ENCODE data around the gene GGTLC2.
"Not testable (repeated sequence)": the region's sequence is repeated elsewhere in the genome, so short reads cannot be mapped to it uniquely, and the experiment has no call there.

The GGTLC2 gene

DNA sequence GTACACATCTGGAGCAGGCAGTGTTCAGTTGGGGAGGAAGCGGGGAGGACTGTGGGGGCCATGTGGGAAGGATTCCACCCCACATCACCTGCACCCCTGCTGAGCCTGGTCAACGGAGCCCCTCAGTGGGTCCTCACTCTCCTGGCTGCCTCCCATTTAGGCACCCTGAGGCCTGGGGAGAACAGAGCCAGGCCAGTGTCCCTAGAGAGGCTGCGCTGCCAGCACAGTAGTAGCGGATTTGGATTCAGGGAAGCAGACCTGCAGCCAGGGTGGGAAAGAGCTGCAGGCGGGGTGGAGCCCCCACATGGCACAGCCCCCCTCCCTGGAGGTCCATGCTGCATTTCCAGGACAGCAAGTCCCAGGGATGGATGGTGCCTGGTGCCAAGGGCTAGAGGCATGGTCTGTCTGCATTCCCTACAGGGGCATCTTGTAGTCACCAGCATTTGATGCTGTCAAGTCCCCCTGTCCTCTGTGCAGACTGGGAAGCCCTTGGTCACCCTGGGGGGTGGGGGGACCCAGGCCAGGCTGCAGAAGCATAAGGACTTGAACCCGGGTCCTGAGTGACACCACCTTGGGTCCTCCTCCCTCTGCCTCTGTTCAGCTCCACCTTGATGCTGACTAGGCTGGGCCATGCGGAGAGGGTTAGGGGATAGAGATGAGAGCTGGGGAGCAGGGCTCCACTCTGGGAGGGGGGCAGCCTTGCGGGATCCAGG, 6.5 kb downstream of the GGTLC2 start:
- not testable (repeated sequence) for H3K9ac ChIP-seq (ENCODE audit: low read depth, low read length); H3K4me1 ChIP-seq (ENCODE audit: insufficient read depth, low read length); H3K9me3 ChIP-seq (ENCODE audit: control insufficient read depth, insufficient read depth, low read length); H3K36me3 ChIP-seq (ENCODE audit: insufficient read depth, low read length)

DNA sequence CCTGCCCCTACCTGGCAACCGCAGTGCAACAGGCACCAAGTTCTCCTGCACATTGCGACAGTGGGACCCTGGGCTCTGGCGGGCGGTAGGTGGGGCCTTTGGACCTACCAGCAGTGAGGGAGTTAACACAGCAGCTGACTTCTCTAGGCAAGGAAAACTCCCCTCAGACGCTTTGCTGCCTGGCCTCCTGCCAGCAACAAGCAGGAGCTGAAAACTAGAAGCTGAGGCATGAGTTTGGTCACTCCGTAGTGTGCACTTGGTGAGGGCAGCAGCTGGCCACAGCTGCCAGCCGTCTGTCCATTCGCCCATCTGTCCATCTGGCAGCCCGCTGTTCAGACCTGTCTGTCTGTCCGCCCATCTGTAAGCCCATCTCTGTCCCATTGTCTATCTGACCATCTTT, 7.2 kb downstream of the GGTLC2 start:
- H3K9ac ChIP-seq (ENCODE audit: low read depth, low read length); H3K9me3 ChIP-seq (ENCODE audit: control insufficient read depth, insufficient read depth, low read length); H3K4me1 ChIP-seq (ENCODE audit: insufficient read depth, low read length); H3K36me3 ChIP-seq (ENCODE audit: insufficient read depth, low read length): not testable (repeated sequence)

DNA sequence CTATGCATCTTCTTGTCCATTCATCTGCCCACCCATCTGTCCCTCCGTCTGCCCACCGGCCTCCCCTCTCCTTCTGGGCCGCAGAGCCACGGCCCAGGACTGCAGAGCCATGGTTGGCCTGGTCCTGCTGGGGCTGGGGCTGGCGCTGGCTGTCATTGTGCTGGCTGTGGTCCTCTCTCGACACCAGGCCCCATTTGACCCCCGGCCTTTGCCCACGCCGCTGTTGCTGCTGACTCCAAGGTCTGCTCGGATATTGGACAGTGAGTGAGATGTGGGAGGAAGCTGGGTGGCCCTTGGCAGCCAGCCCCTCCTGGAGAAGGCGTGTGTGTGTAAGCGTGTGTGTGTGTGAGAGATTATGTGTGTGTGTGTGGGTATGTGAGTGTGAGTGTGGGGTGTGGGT, 7.7 kb downstream of the GGTLC2 start:
- H3K36me3 ChIP-seq (ENCODE audit: insufficient read depth, low read length); H3K4me1 ChIP-seq (ENCODE audit: insufficient read depth, low read length); H3K9ac ChIP-seq (ENCODE audit: low read depth, low read length); H3K9me3 ChIP-seq (ENCODE audit: control insufficient read depth, insufficient read depth, low read length): not testable (repeated sequence)

DNA sequence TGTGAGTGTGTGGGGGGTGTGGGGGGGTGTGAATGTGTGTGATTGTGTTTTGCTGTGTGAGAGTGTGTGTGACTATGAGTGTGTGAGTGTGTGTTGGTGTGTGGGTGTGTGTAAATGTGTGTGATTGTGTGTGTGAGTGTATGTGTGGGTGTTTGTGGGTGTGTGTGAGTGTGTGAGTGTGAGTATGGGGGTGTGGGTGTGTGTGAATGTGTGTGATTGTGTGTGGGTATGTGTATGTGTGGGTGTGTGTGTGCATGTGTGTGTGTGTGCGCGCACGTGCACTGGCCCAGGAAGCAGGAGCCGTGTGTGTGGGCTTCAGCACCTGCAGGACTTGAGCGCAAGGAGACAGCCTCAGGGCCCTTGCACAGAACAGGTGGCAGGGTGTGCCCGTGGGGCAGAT, 8.2 kb downstream of the GGTLC2 start:
- H3K9me3 ChIP-seq (ENCODE audit: control insufficient read depth, insufficient read depth, low read length); H3K36me3 ChIP-seq (ENCODE audit: insufficient read depth, low read length); H3K4me1 ChIP-seq (ENCODE audit: insufficient read depth, low read length); H3K9ac ChIP-seq (ENCODE audit: low read depth, low read length): not testable (repeated sequence)

DNA sequence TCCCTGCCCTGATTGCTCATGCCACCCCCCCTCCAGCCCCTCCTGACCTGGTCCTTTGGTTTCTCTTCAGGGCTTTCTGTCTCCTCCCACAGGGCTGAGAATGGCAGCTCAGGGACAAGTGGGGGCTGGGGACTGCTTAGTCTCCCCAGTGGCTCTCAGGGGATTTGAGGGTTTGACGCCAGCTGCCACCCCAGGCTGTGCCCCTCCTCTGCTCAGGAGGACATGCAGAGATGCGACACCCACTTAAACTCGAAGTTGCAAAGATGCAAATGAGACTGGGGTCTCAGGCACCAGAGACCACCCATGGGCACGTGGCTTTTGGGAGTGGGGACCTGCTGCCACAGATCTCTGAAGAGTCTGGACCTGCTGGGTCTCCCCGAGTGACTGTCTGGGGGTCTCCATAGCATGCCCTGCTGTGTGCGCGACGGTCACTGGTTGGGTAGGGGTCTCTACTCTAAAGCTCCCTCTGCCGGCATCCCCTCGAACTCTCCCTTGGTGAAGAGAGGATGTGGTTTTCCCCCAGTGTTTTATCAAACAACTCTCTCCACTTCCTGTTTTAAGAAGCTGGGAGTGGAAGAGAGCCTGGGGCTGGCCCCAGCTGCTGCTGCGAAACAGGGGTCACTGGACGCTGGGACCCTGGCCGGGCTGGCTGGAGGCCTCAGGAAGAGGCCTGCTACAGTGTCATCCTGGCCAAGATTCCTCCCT, 9.4 kb downstream of the GGTLC2 start:
- H3K9ac ChIP-seq (ENCODE audit: low read depth, low read length); H3K4me1 ChIP-seq (ENCODE audit: insufficient read depth, low read length): not testable (repeated sequence)

DNA sequence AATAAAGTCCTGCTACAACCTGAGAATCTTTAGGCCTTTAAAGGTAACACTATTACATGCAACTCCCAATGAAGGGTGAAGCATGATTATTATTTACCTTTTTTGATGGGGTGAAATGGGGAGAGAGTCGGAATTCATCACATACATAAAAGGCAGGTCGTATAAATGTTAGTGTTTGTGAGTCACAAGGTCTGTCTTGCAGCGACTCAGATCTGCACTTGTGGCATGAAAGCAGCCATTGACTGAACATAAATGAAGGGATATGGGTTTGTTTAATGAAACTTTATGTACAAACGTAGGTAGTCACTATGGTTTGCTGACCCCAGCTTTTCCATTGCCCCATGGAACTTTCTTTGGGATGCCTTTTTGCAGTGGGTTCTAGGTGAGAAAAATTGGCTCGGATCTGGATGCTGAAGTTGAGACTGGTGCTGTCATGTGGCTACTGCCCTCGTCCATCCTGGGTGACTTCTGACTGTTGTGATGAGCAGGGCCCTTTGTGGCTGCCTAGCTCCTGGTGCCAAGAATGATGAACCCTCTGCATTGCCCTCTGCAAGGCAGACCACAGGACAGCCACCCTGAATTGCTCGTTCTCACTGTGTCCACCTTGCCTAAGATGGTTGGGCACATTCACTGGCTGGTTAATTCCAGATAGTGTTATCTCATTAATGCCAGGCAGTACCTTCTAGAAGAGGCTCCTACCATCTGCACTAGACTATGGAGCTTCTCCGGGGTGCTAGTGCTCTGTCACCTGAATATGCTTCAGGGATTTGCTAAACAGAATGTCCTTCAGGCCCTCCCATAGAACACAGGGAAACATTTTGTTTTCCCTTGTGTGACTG, 11.3 kb downstream of the GGTLC2 start:
- Histone ChIP-seq H3K9me3 (ENCODE audit: control insufficient read depth, insufficient read depth, low read length) (no peaks in the 10 kb centered on the region), H3K4me1 (ENCODE audit: insufficient read depth, low read length) (no peaks in the 10 kb centered on the region), H3K9ac (ENCODE audit: low read depth, low read length) (no peak overlapping the region), H3K36me3 (ENCODE audit: insufficient read depth, low read length) (no peaks in the 10 kb centered on the region)

More for the DNA sequence above, 9.4 kb downstream of the GGTLC2 start:
- H3K9me3 ChIP-seq (ENCODE audit: control insufficient read depth, insufficient read depth, low read length); H3K36me3 ChIP-seq (ENCODE audit: insufficient read depth, low read length): not testable (repeated sequence)

DNA sequence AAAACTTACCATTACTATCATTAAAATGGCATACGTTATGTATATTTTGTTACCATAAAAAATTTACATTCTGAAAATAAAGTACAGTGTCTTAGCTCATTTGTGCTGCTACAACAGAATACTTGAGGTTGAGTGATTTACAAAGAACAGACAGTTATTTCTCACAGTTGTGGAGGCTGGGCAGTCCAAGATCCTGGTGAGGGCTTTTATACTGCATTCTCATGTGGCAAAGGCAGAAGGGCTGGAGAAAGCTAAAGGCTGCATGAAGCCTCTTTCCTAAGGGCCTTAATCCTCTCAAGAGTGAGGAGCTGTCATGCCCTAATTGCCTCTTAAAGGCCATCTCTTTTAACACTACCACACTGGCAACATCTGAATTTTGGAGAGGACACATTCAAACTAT, 13.3 kb downstream of the GGTLC2 start:
- H3K4me1 ChIP-seq (ENCODE audit: insufficient read depth, low read length): no peaks in the 10 kb centered on the region
- no peaks in the 10 kb centered on the region for H3K36me3 ChIP-seq (ENCODE audit: insufficient read depth, low read length)
- no peak overlapping the region for H3K9ac ChIP-seq (ENCODE audit: low read depth, low read length)
- no peaks in the 10 kb centered on the region for H3K9me3 ChIP-seq (ENCODE audit: control insufficient read depth, insufficient read depth, low read length)

DNA sequence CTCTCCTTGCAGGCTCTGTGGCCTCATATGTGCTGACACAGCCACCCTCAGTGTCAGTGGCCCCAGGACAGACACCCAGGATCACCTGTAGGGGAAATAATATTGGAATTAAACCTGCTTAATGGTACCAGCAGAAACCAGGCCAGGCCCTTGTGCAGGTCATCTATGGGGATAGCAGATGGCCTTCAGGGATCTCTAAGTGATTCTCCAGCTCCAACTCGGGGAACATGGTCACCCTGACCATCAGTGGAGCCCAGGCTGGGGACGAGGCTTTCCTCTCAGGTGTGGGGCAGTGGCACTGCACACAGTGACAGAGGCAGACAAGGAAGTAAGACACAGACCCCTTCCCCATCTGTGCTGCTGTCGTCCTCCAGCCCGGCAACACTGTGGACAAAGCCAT, 16.9 kb downstream of the GGTLC2 start:
- no peaks in the 10 kb centered on the region for H3K4me1 ChIP-seq (ENCODE audit: insufficient read depth, low read length)
- H3K36me3 ChIP-seq (ENCODE audit: insufficient read depth, low read length): no peaks in the 10 kb centered on the region
- H3K9me3 ChIP-seq (ENCODE audit: control insufficient read depth, insufficient read depth, low read length): no peaks in the 10 kb centered on the region
- no peak overlapping the region for H3K9ac ChIP-seq (ENCODE audit: low read depth, low read length)

DNA sequence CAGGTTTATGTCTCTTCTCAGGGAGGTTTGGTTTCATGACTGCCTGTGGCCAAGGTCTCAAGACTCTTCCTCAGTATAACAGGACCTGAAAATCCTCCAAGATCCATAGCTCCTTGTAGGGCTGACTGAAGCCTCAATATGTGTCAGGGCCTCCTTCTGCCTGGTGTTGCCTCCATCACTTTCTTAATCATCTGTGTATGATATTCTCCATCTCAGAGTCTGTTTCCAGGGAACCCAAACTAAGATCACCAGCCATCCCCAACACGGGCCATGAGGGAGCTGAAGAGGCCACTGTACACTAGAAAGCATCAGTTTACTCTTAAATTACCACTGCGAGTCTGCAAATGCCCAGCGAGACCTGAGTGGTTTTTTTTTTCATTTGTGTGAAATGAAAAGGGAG, 17.7 kb downstream of the GGTLC2 start:
- Histone ChIP-seq H3K9ac (ENCODE audit: low read depth, low read length) (no peak overlapping the region), H3K4me1 (ENCODE audit: insufficient read depth, low read length) (no peaks in the 10 kb centered on the region), H3K36me3 (ENCODE audit: insufficient read depth, low read length) (no peaks in the 10 kb centered on the region), H3K9me3 (ENCODE audit: control insufficient read depth, insufficient read depth, low read length) (no peaks in the 10 kb centered on the region)

DNA sequence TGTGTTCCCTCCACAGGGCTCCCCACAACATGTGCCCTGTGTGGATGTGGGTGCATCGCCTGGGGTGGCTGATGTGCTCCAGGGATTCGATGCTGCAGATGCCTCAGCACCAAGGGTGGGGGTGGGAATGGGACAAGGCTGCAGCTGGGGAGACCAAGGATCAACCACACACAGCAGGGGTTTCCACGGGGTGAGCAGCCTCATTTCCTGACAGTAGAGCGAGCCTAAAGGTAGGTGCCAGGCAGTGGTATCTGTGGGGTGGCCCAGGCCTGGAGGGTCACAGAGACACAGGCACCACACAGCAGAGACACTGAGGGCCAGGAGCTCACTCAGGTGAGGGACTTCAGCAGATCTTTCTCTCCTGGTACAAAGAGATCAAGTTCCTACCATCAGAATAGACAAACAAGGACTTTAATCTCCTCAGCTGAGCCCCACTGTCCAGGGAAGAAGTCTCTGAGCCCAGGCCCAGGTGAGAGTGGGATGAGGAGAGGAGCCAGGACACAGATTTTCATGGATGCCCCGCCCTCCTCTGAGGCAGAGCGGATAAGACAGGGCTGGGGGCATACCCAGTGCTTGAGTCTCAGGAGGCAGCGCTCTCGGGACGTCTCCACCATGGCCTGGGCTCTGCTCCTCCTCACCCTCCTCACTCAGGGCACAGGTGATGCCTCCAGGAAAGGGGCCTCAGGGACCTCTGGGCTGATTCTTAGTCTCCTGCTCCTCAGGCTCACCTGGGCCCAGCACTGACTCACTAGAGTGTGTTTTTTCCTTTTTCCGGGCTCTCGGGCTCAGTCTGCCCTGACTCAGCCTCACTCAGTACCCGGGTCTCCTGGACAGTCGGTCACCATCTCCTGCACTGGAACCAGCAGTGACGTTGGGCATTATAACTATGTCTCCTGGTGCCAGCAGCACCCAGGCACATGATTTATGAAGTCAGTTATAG, 19.7 kb downstream of the GGTLC2 start:
- H3K4me1 ChIP-seq (ENCODE audit: insufficient read depth, low read length): no peaks in the 10 kb centered on the region
- H3K9ac ChIP-seq (ENCODE audit: low read depth, low read length): no peak overlapping the region
- no peaks in the 10 kb centered on the region for H3K9me3 ChIP-seq (ENCODE audit: control insufficient read depth, insufficient read depth, low read length)
- H3K36me3 ChIP-seq (ENCODE audit: insufficient read depth, low read length): no peaks in the 10 kb centered on the region

DNA sequence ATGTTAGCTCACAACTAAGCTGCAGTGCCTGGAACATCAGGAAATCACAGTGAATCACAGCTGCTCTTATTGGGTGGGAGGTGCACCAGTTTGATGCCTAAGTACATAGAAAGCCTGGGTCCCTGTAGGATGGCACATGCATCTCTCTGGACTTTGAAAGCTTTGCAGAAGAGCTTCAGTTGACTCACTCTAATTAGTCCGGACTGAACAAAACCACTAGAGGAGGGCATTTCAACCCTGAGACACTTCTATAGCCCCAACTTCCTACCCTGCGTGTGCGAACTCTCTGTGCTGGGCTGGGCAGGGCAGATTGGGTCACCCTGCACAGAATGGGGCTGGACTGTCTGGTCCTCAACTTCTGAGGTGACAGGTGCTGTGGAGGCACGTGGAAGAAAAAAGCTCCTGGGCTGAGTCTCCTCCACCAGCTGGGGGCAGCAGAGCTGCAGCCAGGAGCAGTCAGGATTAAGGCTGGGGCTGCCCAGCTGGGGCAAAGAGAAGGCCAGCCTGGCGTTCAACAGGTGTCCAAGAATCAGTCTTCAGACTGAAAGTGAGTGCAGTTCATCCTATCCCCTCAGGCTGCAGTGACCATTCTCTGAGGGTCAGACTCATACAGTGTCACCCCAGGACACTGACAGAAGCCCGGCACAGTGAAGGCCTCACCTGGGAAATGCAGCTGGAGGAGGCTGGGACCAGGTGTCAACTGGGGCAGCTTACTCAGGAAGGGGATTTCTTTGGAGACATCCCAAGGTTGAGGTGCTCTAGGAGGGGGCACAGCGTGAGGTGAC, 22.1 kb downstream of the GGTLC2 start:
- H3K4me1 ChIP-seq (ENCODE audit: insufficient read depth, low read length): no peaks in the 10 kb centered on the region
- H3K9me3 ChIP-seq (ENCODE audit: control insufficient read depth, insufficient read depth, low read length): peaks cover 12% of the 10 kb centered on the region; the same call in 1 of the 2 replicates
- no peak overlapping the region for H3K9ac ChIP-seq (ENCODE audit: low read depth, low read length)
- H3K36me3 ChIP-seq (ENCODE audit: insufficient read depth, low read length): no peaks in the 10 kb centered on the region

DNA sequence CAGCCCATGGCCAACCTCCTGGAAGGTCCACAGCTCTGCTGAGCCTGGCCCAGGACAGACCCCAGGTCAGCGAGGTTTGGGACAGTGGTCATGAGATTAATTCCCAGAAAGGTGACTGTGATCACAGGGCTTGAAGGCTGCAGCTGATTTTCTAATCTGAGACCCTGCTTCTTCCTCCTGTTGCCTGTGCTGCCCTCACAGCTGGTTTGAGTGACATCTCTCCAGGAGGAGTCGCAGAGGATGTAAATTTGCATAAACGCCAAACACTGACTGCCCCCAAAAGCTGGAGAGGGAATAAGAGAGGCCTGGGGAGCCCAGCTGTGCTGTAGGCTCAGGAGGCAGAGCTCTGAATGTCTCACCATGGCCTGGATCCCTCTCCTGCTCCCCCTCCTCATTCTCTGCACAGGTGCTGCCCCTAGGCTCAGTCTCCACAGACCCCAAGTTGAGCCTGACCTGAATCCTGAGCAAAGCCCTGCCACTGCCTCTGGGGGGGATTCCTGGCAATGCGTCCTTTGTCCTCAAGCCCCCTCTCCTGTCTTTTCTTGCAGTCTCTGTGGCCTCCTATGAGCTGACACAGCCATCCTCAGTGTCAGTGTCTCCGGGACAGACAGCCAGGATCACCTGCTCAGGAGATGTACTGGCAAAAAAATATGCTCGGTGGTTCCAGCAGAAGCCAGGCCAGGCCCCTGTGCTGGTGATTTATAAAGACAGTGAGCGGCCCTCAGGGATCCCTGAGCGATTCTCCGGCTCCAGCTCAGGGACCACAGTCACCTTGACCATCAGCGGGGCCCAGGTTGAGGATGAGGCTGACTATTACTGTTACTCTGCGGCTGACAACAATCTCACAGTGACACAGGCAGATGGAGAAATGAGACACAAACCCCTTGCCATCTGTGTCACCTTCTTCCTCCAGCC, 23.8 kb downstream of the GGTLC2 start:
- H3K9ac ChIP-seq (ENCODE audit: low read depth, low read length): no peak overlapping the region
- no peaks in the 10 kb centered on the region for H3K4me1 ChIP-seq (ENCODE audit: insufficient read depth, low read length)

DNA sequence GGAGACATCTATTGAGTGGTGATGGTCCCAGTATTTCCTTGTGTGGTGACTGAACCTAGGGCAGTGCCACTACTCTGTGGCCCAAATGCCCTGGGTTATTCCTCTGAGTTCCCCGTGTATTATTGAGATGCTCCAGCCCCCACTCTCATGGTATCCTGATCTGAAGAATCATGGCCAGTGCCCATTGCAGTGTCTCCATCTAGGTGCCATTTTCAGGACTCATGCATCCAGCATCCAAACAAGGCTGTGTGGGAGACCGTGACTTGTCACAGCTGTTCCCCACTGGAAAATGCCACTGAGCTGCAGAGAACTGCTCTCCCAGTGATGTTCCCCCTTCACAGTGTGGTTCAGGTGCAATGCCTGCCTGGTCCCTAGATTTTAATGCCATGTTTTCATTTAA, 24.7 kb downstream of the GGTLC2 start:
- no peaks in the 10 kb centered on the region for H3K36me3 ChIP-seq (ENCODE audit: insufficient read depth, low read length)
- H3K9ac ChIP-seq (ENCODE audit: low read depth, low read length): no peak overlapping the region
- H3K9me3 ChIP-seq (ENCODE audit: control insufficient read depth, insufficient read depth, low read length): peaks cover 12% of the 10 kb centered on the region; the same call in 1 of the 2 replicates
- no peaks in the 10 kb centered on the region for H3K4me1 ChIP-seq (ENCODE audit: insufficient read depth, low read length)

More for the DNA sequence above, 23.8 kb downstream of the GGTLC2 start:
- H3K9me3 ChIP-seq (ENCODE audit: control insufficient read depth, insufficient read depth, low read length): peaks cover 12% of the 10 kb centered on the region; the same call in 1 of the 2 replicates
- H3K36me3 ChIP-seq (ENCODE audit: insufficient read depth, low read length): no peaks in the 10 kb centered on the region
